ENCODE results near the gene CATSPERZ. TPM values are rescaled to one million over a fixed set of nuclear protein-coding genes. Genes with fewer than 3 reads are reported as not detected.

The CATSPERZ gene
- total and polyA plus RNA-seq, 3 donors from 2014 or later, result 278 to 1,116 (median 484) TPM

DNA sequence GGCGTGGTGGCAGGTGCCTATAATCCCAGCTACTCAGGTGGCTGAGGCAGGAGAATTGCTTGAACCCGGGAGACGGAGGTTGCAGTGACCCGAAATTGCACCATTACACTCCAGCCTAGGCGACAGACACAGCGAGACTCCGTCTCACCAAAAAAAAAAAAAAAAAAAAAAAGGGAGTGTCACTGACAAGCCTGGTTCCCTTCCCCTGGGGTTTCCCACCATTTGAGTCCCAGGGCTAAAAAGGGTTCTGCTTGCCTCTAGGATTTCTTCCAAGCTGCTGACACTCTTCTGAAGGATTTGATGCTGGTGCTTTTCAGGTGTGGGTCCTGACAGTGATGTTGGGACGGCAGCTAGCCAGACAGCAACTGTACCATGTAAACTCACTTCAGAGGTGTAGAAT lies 38.6 kb downstream of the CATSPERZ start:
- no peak for TF ChIP-seq POLR2A (IDR thresholded peaks at IDR 0.05)
- TF ChIP-seq, protein P1, sequence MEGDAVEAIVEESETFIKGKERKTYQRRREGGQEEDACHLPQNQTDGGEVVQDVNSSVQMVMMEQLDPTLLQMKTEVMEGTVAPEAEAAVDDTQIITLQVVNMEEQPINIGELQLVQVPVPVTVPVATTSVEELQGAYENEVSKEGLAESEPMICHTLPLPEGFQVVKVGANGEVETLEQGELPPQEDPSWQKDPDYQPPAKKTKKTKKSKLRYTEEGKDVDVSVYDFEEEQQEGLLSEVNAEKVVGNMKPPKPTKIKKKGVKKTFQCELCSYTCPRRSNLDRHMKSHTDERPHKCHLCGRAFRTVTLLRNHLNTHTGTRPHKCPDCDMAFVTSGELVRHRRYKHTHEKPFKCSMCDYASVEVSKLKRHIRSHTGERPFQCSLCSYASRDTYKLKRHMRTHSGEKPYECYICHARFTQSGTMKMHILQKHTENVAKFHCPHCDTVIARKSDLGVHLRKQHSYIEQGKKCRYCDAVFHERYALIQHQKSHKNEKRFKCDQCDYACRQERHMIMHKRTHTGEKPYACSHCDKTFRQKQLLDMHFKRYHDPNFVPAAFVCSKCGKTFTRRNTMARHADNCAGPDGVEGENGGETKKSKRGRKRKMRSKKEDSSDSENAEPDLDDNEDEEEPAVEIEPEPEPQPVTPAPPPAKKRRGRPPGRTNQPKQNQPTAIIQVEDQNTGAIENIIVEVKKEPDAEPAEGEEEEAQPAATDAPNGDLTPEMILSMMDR (IDR thresholded peaks at IDR 0.05), result no peak
- Histone ChIP-seq H3K36me3 (ENCODE audit: low read depth, missing control alignments) (no peaks in the 10 kb centered on the region), H3K27ac (no peak overlapping the region), H3K27me3 (no peaks in the 10 kb centered on the region), H3K4me3 (no peak overlapping the region), H3K9me3 (no peaks in the 10 kb centered on the region), H3K4me1 (peaks cover 12% of the 10 kb centered on the region)
- WGBS, 2 donors, result 86 to 91% methylated on average over 8 of the region's 8 CpGs
- intact Hi-C loops (cut with DNase I; ENCODE audit: low total_unique reads), result no loop called here
- DNase-seq, result no peak

- no peak overlapping the region for H3K27ac ChIP-seq
- H3K4me3 ChIP-seq, result no peak overlapping the region
- intact Hi-C loops (cut with DNase I; ENCODE audit: low total_unique reads), result no loop called here
- H3K36me3 ChIP-seq (ENCODE audit: low read depth, missing control alignments), result no peaks in the 10 kb centered on the region
- H3K9me3 ChIP-seq, result no peaks in the 10 kb centered on the region
- H3K27me3 ChIP-seq, result no peaks in the 10 kb centered on the region
- WGBS, 2 donors, result 66 to 70% methylated on average over 4 of the region's 4 CpGs
- DNase-seq, result no peak
- TF ChIP-seq, protein P1 (IDR thresholded peaks at IDR 0.05), result no peak
- TF ChIP-seq POLR2A (IDR thresholded peaks at IDR 0.05), result no peak
- H3K4me1 ChIP-seq, result peaks cover 12% of the 10 kb centered on the region
These were observed 39.1 kb downstream of the CATSPERZ start for GRCh38 chr11:64339286-64339685.

- Histone ChIP-seq H3K9me3 (no peaks in the 10 kb centered on the region), H3K27ac (no peak within 1 kb of the TSS), H3K27me3 (no peaks in the 10 kb centered on the region), H3K4me1 (peaks cover 12% of the 10 kb centered on the region), H3K4me3 (peak within 1 kb of the TSS in 1 of 2 donors; percentile 18), H3K36me3 (ENCODE audit: low read depth, missing control alignments) (no peaks in the 10 kb centered on the region)
- no peak for TF ChIP-seq POLR2A (IDR thresholded peaks at IDR 0.05)
- TF ChIP-seq, protein P1 (IDR thresholded peaks at IDR 0.05), result no peak
- no peak for DNase-seq
- intact Hi-C loops (cut with DNase I; ENCODE audit: low total_unique reads), result no loop called here
- 67 to 74% methylated on average over 10 to 14 of the region's 16 CpGs for WGBS, 2 donors
These were observed 39.7 kb downstream of the CATSPERZ start, which contains the start of gene CCDC88B for GRCh38 chr11:64339754-64340408. Gene CCDC88B (plus strand): TSS chr11:64340204. CDS start chr11:64340267, 63 bp downstream.

- Histone ChIP-seq H3K27me3 (no peaks in the 10 kb centered on the region), H3K27ac (no peak overlapping the region), H3K4me1 (peaks cover 12% of the 10 kb centered on the region), H3K36me3 (ENCODE audit: low read depth, missing control alignments) (no peaks in the 10 kb centered on the region), H3K4me3 (peak overlapping the region in 1 of 2 donors; percentile 18), H3K9me3 (no peaks in the 10 kb centered on the region)
- TF ChIP-seq, protein P1 (IDR thresholded peaks at IDR 0.05), result no peak
- TF ChIP-seq POLR2A (IDR thresholded peaks at IDR 0.05), result no peak
- WGBS, 2 donors, result 50 to 57% methylated on average over 9 to 33 of the region's 33 CpGs
- DNase-seq, result peak; percentile 65
- intact Hi-C loops (cut with DNase I; ENCODE audit: low total_unique reads), result no loop called here
These were observed 40.6 kb downstream of the CATSPERZ start for GRCh38 chr11:64340671-64341335.

Measured in testis (tissue), 3 donors.